Adrenal gland (tissue), 12 donors: Measurements from ENCODE around the gene FOXI1. TPM values are rescaled to one million over a fixed set of nuclear protein-coding genes. Genes with fewer than 3 reads are reported as not detected.

Experiments
- DNase-seq, 7 donors: peaks; one replicate each; pipeline ENCODE4 v3.0.0-alpha.2; 2019 to 2020
- H3K27ac ChIP-seq, 5 donors: fragments of 200-600 bp; sonication (generic) in 4 of 5; 1 replicate in 3 of 5; 2 replicates in 2 of 5; pipeline versions ENCODE4 v1.5.1 to v1.8.0; 2016 to 2020; ENCODE audit warnings: mild to moderate bottlenecking in 1 of 5
- H3K27me3 ChIP-seq: fragments of 200-600 bp; 2 replicates; pipeline ENCODE4 v1.8.0; 2021
- H3K36me3 ChIP-seq, 2 donors: fragments of 200-600 bp; replicated peaks in 1 of 2; 1 replicate in 1 of 2; 2 replicates in 1 of 2; pipeline versions ENCODE4 v1.5.1 to v1.8.0; 2018 to 2022
- H3K4me1 ChIP-seq, 2 donors: fragments of 200-600 bp; replicated peaks in 1 of 2; 1 replicate in 1 of 2; 2 replicates in 1 of 2; pipeline versions ENCODE4 v1.5.1 to v1.8.0; 2018 to 2021
- H3K4me3 ChIP-seq, 4 donors: fragments of 200-600 bp; sonication (generic) in 3 of 4; one replicate each; pipeline ENCODE4 v1.5.1; 2016 to 2018
- H3K9me3 ChIP-seq, 3 donors: fragments of 200-600 bp; sonication (generic) in 1 of 3; replicated peaks in 1 of 3; 1 replicate in 2 of 3; 2 replicates in 1 of 3; pipeline versions ENCODE4 v1.5.1 to v1.8.0; 2016 to 2021
- CTCF ChIP-seq, 6 experiments: fragments of 450-650 bp in 4 of 6; fragments of 200-600 bp in 2 of 6; sonication (generic) in 1 of 6; IDR thresholded peaks; 1 replicate in 5 of 6; 2 replicates in 1 of 6; pipeline versions ENCODE4 v1.5.1 to v1.8.0; 2016 to 2021; ENCODE audit warnings: antibody characterized with exemption in 6 of 6, mild to moderate bottlenecking in 2 of 6, moderate library complexity in 1 of 6
- POLR2A ChIP-seq, 2 donors: fragments of 450-650 bp; IDR thresholded peaks; one replicate each; pipeline ENCODE4 v1.6.1; 2017; ENCODE audit warnings: antibody characterized with exemption in 2 of 2, mild to moderate bottlenecking in 2 of 2, moderate library complexity in 1 of 2
- WGBS, 4 donors: extraction: QIAGEN DNeasy Blood & Tissue Kit in 2 of 4; methylation state at CpG; one replicate each; pipeline versions ENCODE4 v1.1.5 to v1.1.7; 2013 to 2017; 5-methylcytosine and 5-hydroxymethylcytosine counted together
- intact Hi-C, 2 donors: fragments of 100-400 bp; cut with DNase I; formaldehyde crosslinking; loops; one replicate each; pipeline versions ENCODE4 v1.14.1 to v1.15.0; 2022 to 2023
- polyA plus RNA-seq, 3 donors: library from polyadenylated mRNA; stranded (reverse); fragments of 200-250 nt in 2 of 3; fragments of 350-450 nt in 1 of 3; fragmentation: Illumina TruSeq in 1 of 3; extraction: RNeasy Lipid Tissue Mini Kit (QIAGEN cat#74804) in 1 of 3; gene quantifications; one replicate each; pipeline ENCODE4 v1.2.3, GENCODE V29; 2013 to 2014
- total RNA-seq, 9 donors: library from RNA; depleted of rRNA in 4 of 9; stranded (reverse); fragments of >200 nt in 4 of 9; fragments of 120-200 nt in 1 of 9; fragmentation: NEBNext Ultra II Directional in 1 of 9; extraction: Animal tissue kit (Norgen Biotek cat#: 25700) in 1 of 9; gene quantifications; one replicate each; pipeline versions ENCODE4 v1.1.0 to v1.2.4, GENCODE V29; 2013 to 2023
- donor health status: healthy with polysubstance abuse.
- donor health status: Bipolar disorder and iron deficiency.
- donor health status: DM: yes; HTN: yes; CAD: no.
- donor health status: DM: no; HTN: no; CAD: no.
- donor health status: DM: no; HTN: no; CAD: no.
- donor health status: DM: yes; HTN: yes; CAD: no.

Gene FOXI1
- total and polyA plus RNA-seq, 12 donors, result not detected

- no peaks in the 10 kb centered on the region for H3K27me3 ChIP-seq
- intact Hi-C loops, result no loop called here
- H3K4me3 ChIP-seq, result no peak overlapping the region
- H3K27ac ChIP-seq, result no peak overlapping the region
- 84 to 89% (median 87%) methylated on average over 3 of the region's 3 CpGs for WGBS, 4 donors
- no peak for TF ChIP-seq CTCF (IDR thresholded peaks at IDR 0.05)
- no peak for TF ChIP-seq POLR2A (IDR thresholded peaks at IDR 0.05)
- no peaks in the 10 kb centered on the region for H3K36me3 ChIP-seq
- no peaks in the 10 kb centered on the region for H3K9me3 ChIP-seq
- no peak for DNase-seq
- no peaks in the 10 kb centered on the region for H3K4me1 ChIP-seq
Observed at GRCh38 chr5:170132976-170133448, 27.3 kb downstream of the FOXI1 start.

DNA sequence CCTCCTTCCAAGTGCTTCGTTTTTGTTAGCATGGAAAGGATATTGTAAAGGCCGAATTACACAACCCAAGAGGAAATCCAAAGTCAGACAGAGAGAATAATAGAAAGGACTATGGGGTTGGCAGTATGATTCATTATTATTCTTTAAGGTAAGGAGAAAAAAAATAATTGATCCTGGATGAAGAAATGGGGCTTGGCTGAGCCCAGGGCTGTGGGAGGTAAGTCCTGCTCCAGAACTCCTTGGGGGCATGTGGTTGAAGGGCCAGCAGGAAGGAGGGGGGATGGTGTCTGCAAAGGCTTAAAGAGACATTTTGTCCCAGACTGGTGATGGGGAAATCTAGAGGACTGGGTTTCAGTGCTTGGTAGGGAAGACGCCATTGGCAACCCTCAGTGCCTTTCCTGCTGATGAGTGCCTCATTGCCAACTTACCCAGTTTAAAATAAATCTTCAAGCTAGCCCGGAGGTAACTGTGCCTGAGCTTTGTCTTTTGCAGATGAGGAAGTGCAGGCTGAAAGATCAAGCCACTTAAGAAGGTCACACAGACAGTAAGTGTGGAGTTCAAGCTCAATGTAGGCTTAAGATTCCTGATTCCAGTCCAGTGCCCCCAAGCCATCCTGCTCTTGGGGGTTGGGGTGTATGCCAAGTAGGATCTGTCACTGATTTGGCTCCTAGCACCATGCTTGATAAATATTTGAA, 30.2 kb downstream of the FOXI1 start:
- Histone ChIP-seq H3K27ac (peak overlapping the region in 1 of 5 donors; percentile 13), H3K36me3 (no peaks in the 10 kb centered on the region), H3K27me3 (no peaks in the 10 kb centered on the region), H3K9me3 (no peaks in the 10 kb centered on the region), H3K4me1 (no peaks in the 10 kb centered on the region), H3K4me3 (no peak overlapping the region)
- DNase-seq, result no peak
- no peak for TF ChIP-seq CTCF (IDR thresholded peaks at IDR 0.05)
- no peak for TF ChIP-seq POLR2A (IDR thresholded peaks at IDR 0.05)
- intact Hi-C loops, result no loop called here
- WGBS, 4 donors, result 52 to 75% (median 57%) methylated on average over 4 of the region's 4 CpGs

GRCh38 chr5:170136506-170136905, 30.8 kb downstream of the FOXI1 start:
- 70 to 85% (median 78%) methylated on average over 3 of the region's 3 CpGs for WGBS, 4 donors
- Histone ChIP-seq H3K27ac (peak overlapping the region in 1 of 5 donors; percentile 13), H3K4me1 (no peaks in the 10 kb centered on the region), H3K36me3 (no peaks in the 10 kb centered on the region), H3K4me3 (no peak overlapping the region), H3K9me3 (no peaks in the 10 kb centered on the region), H3K27me3 (no peaks in the 10 kb centered on the region)
- DNase-seq, result no peak
- TF ChIP-seq CTCF (IDR thresholded peaks at IDR 0.05) (no peak), POLR2A (IDR thresholded peaks at IDR 0.05) (no peak)
- intact Hi-C loops, result no loop called here

DNA sequence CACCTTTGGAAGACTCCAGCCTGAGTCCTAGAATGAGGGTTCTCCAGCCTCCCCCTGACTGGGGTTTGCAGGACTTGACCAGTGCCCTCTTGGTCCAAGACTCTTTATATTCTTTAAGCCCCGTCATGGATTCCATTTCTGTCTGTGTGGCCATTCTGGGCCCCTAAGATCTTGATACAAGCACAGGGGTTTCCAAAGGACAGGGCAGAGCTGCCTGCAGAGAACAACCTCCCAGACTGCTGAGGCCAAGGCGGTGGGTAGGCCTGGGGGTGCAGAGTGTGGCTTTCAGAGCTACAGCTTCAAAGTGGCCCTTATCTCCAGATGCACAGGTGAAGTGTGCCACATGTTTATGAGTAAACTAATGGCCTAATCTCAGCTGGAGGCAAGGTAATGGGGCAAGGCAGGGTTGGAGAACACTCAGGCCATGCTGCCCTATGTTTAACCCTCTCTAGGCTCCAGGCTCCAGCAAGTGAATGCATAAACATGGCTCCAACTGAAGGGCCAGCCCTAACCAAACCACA, 32.1 kb downstream of the FOXI1 start:
- 81 to 91% (median 88%) methylated on average over 1 to 2 of the region's 2 CpGs for WGBS, 4 donors
- Histone ChIP-seq H3K9me3 (no peaks in the 10 kb centered on the region), H3K36me3 (no peaks in the 10 kb centered on the region), H3K4me3 (no peak overlapping the region), H3K27me3 (no peaks in the 10 kb centered on the region), H3K4me1 (no peaks in the 10 kb centered on the region), H3K27ac (no peak overlapping the region)
- DNase-seq, result no peak
- TF ChIP-seq CTCF (IDR thresholded peaks at IDR 0.05) (no peak), POLR2A (IDR thresholded peaks at IDR 0.05) (no peak)
- intact Hi-C loops, result no loop called here
